HepG2 (cell line): Measurements from ENCODE around the gene KATNAL1. TPM values are rescaled to one million over a fixed set of nuclear protein-coding genes. Genes with fewer than 3 reads are reported as not detected.

ENCODE experiments used
- ATAC-seq: fragments of 200-7000 bp; cut with Tn5 transposase; 3 replicates; pipeline ENCODE4 v1.9.1; 2020; ENCODE audit warnings: mild to moderate bottlenecking, moderate library complexity
- BruUV-seq: library from RNA; stranded (reverse); fragments of 400-500 nt; replicated peaks from 2 replicates; lab custom pipeline; 2021; lab: Mats Ljungman, UMichigan
- CTCF ChIA-PET: fragments of 300-600 bp; formaldehyde crosslinking; extraction: SDS; loops from one replicate; lab custom pipeline; 2021; ENCODE audit warnings: low total read pairs, inconsistent platforms, low intra/inter-chr PET ratio; lab: Yijun Ruan, JAX
- POLR2A ChIA-PET: fragments of 350-600 bp; sonication (Branson Sonifier 250); formaldehyde crosslinking; loops from one replicate; lab custom pipeline; 2020; ENCODE audit warnings: antibody characterized with exemption, inconsistent platforms; lab: Yijun Ruan, JAX
- DNase-seq: peaks from one replicate; pipeline ENCODE4 v3.0.0-alpha.2; 2015; ENCODE audit warnings: low spot score
- FAIRE-seq: peaks from 3 replicates; lab custom pipeline; 2011; peaks lifted over from hg19 to GRCh38; lab: Jason Lieb, UNC
- H2AFZ ChIP-seq: one replicate; pipeline ENCODE4 v1.6.1; 2011; ENCODE audit warnings: low read length, inconsistent platforms
- H3K27ac ChIP-seq: fragments of 300-600 bp; 3 replicates; pipeline ENCODE4 v1.8.0; 2011; ENCODE audit warnings: mixed run types, mild to moderate bottlenecking, mixed read lengths, low read length, inconsistent platforms; ENCODE audit not compliant: insufficient read depth; ENCODE audit errors: extremely low read length
- H3K27me3 ChIP-seq, 2 experiments: fragments of 200-600 bp in 1 of 2; 2 replicates in 1 of 2; 3 replicates in 1 of 2; pipeline versions ENCODE4 v1.6.0 to v1.8.0; 2011; ENCODE audit warnings: low read length in 2 of 2, mild to moderate bottlenecking in 2 of 2, moderate library complexity in 2 of 2, inconsistent platforms in 1 of 2; ENCODE audit not compliant: insufficient read depth in 2 of 2, control insufficient read depth in 1 of 2
- H3K36me3 ChIP-seq, 2 experiments: fragments of 200-600 bp in 1 of 2; replicated peaks in 1 of 2; 2 replicates in 1 of 2; 3 replicates in 1 of 2; pipeline versions ENCODE4 v1.5.1 to v1.8.0; 2011; ENCODE audit warnings: low read length in 2 of 2, inconsistent platforms in 1 of 2; ENCODE audit not compliant: insufficient read depth in 2 of 2, control insufficient read depth in 1 of 2
- H3K4me1 ChIP-seq: 2 replicates; pipeline ENCODE4 v1.5.1; 2012; ENCODE audit warnings: low read length, inconsistent platforms; ENCODE audit not compliant: insufficient read depth
- H3K4me2 ChIP-seq: 2 replicates; pipeline ENCODE4 v1.6.0; 2011; ENCODE audit warnings: low read depth, low read length, inconsistent platforms
- H3K4me3 ChIP-seq, 3 experiments: fragments of 200-600 bp in 1 of 3; sonication (generic), shearing (Covaris generic) in 1 of 3; replicated peaks in 1 of 3; 2 replicates each; pipeline ENCODE4 v1.5.1; 2011 to 2016; ENCODE audit warnings: low read length in 3 of 3, inconsistent platforms in 2 of 3, low read depth in 2 of 3, mild to moderate bottlenecking in 2 of 3, control low read depth in 1 of 3, mixed read lengths in 1 of 3; ENCODE audit not compliant: insufficient read depth in 1 of 3
- H3K79me2 ChIP-seq: one replicate; pipeline ENCODE4 v1.6.1; 2011; ENCODE audit warnings: low read length, inconsistent platforms; ENCODE audit not compliant: insufficient read depth
- H3K9ac ChIP-seq: 2 replicates; pipeline ENCODE4 v1.6.0; 2011; ENCODE audit warnings: mild to moderate bottlenecking, low read depth, low read length, inconsistent platforms; ENCODE audit not compliant: insufficient read depth
- H3K9me3 ChIP-seq: 2 replicates; pipeline ENCODE4 v1.5.1; 2012; ENCODE audit warnings: mild to moderate bottlenecking, low read length
- H4K20me1 ChIP-seq: 2 replicates; pipeline ENCODE4 v1.6.0; 2011; ENCODE audit warnings: inconsistent platforms, mild to moderate bottlenecking, low read length, moderate library complexity; ENCODE audit not compliant: insufficient read depth
- DNMT1 ChIP-seq: sonication (generic); formaldehyde crosslinking; IDR thresholded peaks from 2 replicates; pipeline ENCODE4 v1.5.1; 2020; ENCODE audit warnings: mild to moderate bottlenecking, missing genetic modification reagents
- HDAC1 ChIP-seq: sonication (generic); formaldehyde crosslinking; IDR thresholded peaks from 2 replicates; pipeline ENCODE4 v1.5.1; 2020; ENCODE audit warnings: mild to moderate bottlenecking, missing genetic modification reagents
- HNRNPLL ChIP-seq: fragments of 200-400 bp; formaldehyde crosslinking; IDR thresholded peaks from 2 replicates; pipeline ENCODE4 v1.6.1; 2017; ENCODE audit warnings: mild to moderate bottlenecking, low read depth, low read length; ENCODE audit not compliant: poor library complexity, severe bottlenecking
- KLF15 ChIP-seq: sonication (generic); formaldehyde crosslinking; IDR thresholded peaks from 2 replicates; pipeline ENCODE4 v1.8.1; 2023; ENCODE audit warnings: borderline replicate concordance, mild to moderate bottlenecking, inconsistent platforms, missing genetic modification reagents, mixed read lengths
- MBNL3 ChIP-seq: fragments of 250-450 bp; sonication (Bioruptor Pico); conservative IDR thresholded peaks from 2 replicates; pipeline ENCODE4 v1.8.0; 2022; ENCODE audit warnings: mild to moderate bottlenecking, inconsistent platforms
- SALL2 ChIP-seq: sonication (generic); formaldehyde crosslinking; IDR thresholded peaks from 2 replicates; pipeline ENCODE4 v1.8.1; 2023; ENCODE audit warnings: mild to moderate bottlenecking, missing genetic modification reagents, inconsistent platforms
- SMARCC2 ChIP-seq: fragments of 450-650 bp; IDR thresholded peaks from 2 replicates; pipeline ENCODE4 v1.6.1; 2017; ENCODE audit warnings: antibody characterized with exemption, mild to moderate bottlenecking
- THAP11 ChIP-seq: IDR thresholded peaks from 2 replicates; pipeline ENCODE4 v1.6.1; 2016; ENCODE audit warnings: missing biosample characterization, missing genetic modification reagents
- U2AF1 ChIP-seq: fragments of 200-400 bp; formaldehyde crosslinking; optimal IDR thresholded peaks from 2 replicates; pipeline ENCODE3; 2017; ENCODE audit warnings: mild to moderate bottlenecking, low read depth, low read length
- ZBTB7A ChIP-seq: sonication (generic); formaldehyde crosslinking; IDR thresholded peaks from 2 replicates; pipeline ENCODE4 v1.8.0; 2022; ENCODE audit warnings: mild to moderate bottlenecking, missing genetic modification reagents
- ZFP36L1 ChIP-seq: sonication (generic); formaldehyde crosslinking; IDR thresholded peaks from 2 replicates; pipeline ENCODE4 v1.8.0; 2022; ENCODE audit warnings: mild to moderate bottlenecking, missing genetic modification reagents, moderate library complexity
- ZNF451 ChIP-seq: sonication (generic); formaldehyde crosslinking; IDR thresholded peaks from 2 replicates; pipeline ENCODE4 v1.5.0; 2020; ENCODE audit warnings: mild to moderate bottlenecking, missing genetic modification reagents
- ZNF678 ChIP-seq: sonication (generic); formaldehyde crosslinking; IDR thresholded peaks from 2 replicates; pipeline ENCODE4 v1.4.0; 2020; ENCODE audit warnings: mild to moderate bottlenecking, missing genetic modification reagents
- WGBS: methylation state at CpG from one replicate; pipeline ENCODE4 v1.1.6; 2017; ENCODE audit warnings: low lambda C conversion rate; 5-methylcytosine and 5-hydroxymethylcytosine counted together
- in situ Hi-C: cut with HindIII; loops from 2 replicates; pipeline ENCODE4 v1.10.0; 2017; ENCODE audit warnings: low pct_unique_long_range_greater_than_20kb; ENCODE audit not compliant: extremely low pct_ligation_motif_present
- intact Hi-C: fragments of 100-400 bp; cut with micrococcal nuclease; formaldehyde crosslinking; loops from one replicate; pipeline ENCODE4 v1.10.0; 2022; ENCODE audit not compliant: unreplicated experiment
- polyA plus RNA-seq, 8 experiments: library from polyadenylated mRNA; depleted of rRNA in 3 of 8; stranded (reverse) in 7 of 8; unstranded in 1 of 8; fragments of >200 nt; fragmentation: Illumina TruSeq in 4 of 8; extraction: Trizol in 4 of 8; gene quantifications; 2 replicates each; pipeline versions ENCODE4 v1.2.1 to v1.2.3, GENCODE V29; 2011 to 2016; ENCODE audit warnings: low read depth in 4 of 8, missing spikeins in 1 of 8, mixed read lengths in 1 of 8; ENCODE audit not compliant: insufficient read depth in 1 of 8
- total RNA-seq, 5 experiments: library from RNA; depleted of rRNA; stranded (reverse); fragments of >200 nt; fragmentation: Illumina TruSeq; extraction: Trizol; gene quantifications; 2 replicates each; pipeline ENCODE4 v1.2.3, GENCODE V29; 2016; ENCODE audit warnings: low read depth in 1 of 5
- TF ChIP-seq, protein P1 (sequence below): sonication (generic); formaldehyde crosslinking; IDR thresholded peaks from 2 replicates; pipeline ENCODE4 v1.5.0; 2020; ENCODE audit warnings: missing genetic modification reagents
- TF ChIP-seq, protein P2 (sequence below): sonication (generic); formaldehyde crosslinking; IDR thresholded peaks from 2 replicates; pipeline ENCODE4 v1.4.0; 2020; ENCODE audit warnings: low read depth, missing genetic modification reagents

Gene KATNAL1
- total and polyA plus RNA-seq, 2 of the 13 experiments (the other 11 are each of a cell fraction or from before 2014, with no cell fraction given): 3.2 to 11.8 TPM

DNA sequence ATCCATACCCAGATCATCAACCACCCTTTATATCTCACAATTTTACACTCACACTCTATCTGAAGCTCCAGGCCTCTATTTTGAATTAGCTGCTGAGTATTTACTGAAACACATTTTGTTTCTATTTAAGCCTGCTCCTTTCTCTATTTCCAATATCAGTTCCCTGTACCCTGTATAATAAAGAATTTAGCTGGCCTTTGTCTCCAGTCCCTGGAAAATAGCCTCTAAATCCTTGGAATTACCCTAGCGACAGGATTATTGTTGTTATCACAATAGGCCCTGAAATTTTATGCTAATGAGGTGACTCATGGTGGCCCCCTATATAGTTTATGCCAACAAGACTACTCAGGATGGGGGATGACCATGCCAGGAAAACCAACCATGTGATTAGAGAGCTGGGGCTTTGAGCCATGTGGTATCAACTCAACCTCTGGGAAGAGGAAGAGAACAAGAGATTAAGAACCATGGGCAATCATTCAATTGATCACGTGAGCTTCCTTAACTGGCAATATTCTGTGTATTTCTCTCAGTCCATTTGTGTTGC, 72.7 kb downstream of the KATNAL1 start:
- Histone ChIP-seq H3K9me3 (no peaks in the 10 kb centered on the region), H3K4me2 (no peak overlapping the region), H3K9ac (no peak overlapping the region), H2AFZ (no peak overlapping the region), H3K36me3 (peaks cover 0 to 6% of the 10 kb centered on the region in 2 experiments; a peak in 3 of 5 replicates), H3K4me3 (no peak overlapping the region), H3K4me1 (no peaks in the 10 kb centered on the region), H4K20me1 (no peaks in the 10 kb centered on the region), H3K27ac (no peak overlapping the region), H3K27me3 (no peaks in the 10 kb centered on the region), H3K79me2 (no peaks in the 10 kb centered on the region)
- in situ Hi-C loops (no loop called here), intact Hi-C loops (no loop called here)
- WGBS: 98% methylated on average over 2 of the region's 2 CpGs
- TF ChIP-seq SMARCC2 (no peak), ZFP36L1 (CRISPR knock-in tag) (no peak), U2AF1 (no peak), KLF15 (CRISPR knock-in tag) (no peak), SALL2 (CRISPR knock-in tag) (no peak), ZNF678 (CRISPR knock-in tag) (no peak), ZNF451 (CRISPR knock-in tag) (no peak), HNRNPLL (no peak), THAP11 (CRISPR knock-in tag) (no peak), MBNL3 (CRISPR knock-in tag) (no peak), ZBTB7A (CRISPR knock-in tag) (no peak), DNMT1 (CRISPR knock-in tag) (no peak), HDAC1 (CRISPR knock-in tag) (no peak)
- TF ChIP-seq, protein P1, sequence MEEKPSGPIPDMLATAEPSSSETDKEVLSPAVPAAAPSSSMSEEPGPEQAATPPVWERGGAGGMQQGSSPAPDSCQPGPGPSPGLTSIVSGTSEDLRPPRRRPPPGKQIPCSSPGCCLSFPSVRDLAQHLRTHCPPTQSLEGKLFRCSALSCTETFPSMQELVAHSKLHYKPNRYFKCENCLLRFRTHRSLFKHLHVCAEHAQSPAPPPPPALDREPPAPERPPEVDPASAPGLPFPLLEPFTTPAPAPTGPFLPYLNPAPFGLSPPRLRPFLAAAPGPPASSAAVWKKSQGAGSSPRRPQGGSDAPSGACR (CRISPR knock-in tag): no peak
- TF ChIP-seq, protein P2, sequence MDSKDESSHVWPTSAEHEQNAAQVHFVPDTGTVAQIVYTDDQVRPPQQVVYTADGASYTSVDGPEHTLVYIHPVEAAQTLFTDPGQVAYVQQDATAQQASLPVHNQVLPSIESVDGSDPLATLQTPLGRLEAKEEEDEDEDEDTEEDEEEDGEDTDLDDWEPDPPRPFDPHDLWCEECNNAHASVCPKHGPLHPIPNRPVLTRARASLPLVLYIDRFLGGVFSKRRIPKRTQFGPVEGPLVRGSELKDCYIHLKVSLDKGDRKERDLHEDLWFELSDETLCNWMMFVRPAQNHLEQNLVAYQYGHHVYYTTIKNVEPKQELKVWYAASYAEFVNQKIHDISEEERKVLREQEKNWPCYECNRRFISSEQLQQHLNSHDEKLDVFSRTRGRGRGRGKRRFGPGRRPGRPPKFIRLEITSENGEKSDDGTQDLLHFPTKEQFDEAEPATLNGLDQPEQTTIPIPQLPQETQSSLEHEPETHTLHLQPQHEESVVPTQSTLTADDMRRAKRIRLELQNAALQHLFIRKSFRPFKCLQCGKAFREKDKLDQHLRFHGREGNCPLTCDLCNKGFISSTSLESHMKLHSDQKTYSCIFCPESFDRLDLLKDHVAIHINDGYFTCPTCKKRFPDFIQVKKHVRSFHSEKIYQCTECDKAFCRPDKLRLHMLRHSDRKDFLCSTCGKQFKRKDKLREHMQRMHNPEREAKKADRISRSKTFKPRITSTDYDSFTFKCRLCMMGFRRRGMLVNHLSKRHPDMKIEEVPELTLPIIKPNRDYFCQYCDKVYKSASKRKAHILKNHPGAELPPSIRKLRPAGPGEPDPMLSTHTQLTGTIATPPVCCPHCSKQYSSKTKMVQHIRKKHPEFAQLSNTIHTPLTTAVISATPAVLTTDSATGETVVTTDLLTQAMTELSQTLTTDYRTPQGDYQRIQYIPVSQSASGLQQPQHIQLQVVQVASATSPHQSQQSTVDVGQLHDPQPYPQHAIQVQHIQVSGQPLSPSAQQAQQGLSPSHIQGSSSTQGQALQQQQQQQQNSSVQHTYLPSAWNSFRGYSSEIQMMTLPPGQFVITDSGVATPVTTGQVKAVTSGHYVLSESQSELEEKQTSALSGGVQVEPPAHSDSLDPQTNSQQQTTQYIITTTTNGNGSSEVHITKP (CRISPR knock-in tag): no peak
- BruUV-seq: no TSS peak
- POLR2A ChIA-PET: no interaction called here
- no peak for DNase-seq
- CTCF ChIA-PET: no interaction called here
- no peak for ATAC-seq
- no peak for FAIRE-seq
